GM18873 (cell line): ENCODE measurements around the gene FCHSD1.
A peak's percentile ranks its signal among the peaks of the same experiment; 100 is the strongest.

ENCODE experiments used
- ATAC-seq: cut with Tn5 transposase; IDR thresholded peaks from one replicate; pipeline ENCODE4 v1.9.1; 2021; ENCODE audit warnings: mild to moderate bottlenecking, moderate library complexity, moderate number of reproducible peaks; ENCODE audit not compliant: unreplicated experiment, low FRiP score

The FCHSD1 gene

DNA sequence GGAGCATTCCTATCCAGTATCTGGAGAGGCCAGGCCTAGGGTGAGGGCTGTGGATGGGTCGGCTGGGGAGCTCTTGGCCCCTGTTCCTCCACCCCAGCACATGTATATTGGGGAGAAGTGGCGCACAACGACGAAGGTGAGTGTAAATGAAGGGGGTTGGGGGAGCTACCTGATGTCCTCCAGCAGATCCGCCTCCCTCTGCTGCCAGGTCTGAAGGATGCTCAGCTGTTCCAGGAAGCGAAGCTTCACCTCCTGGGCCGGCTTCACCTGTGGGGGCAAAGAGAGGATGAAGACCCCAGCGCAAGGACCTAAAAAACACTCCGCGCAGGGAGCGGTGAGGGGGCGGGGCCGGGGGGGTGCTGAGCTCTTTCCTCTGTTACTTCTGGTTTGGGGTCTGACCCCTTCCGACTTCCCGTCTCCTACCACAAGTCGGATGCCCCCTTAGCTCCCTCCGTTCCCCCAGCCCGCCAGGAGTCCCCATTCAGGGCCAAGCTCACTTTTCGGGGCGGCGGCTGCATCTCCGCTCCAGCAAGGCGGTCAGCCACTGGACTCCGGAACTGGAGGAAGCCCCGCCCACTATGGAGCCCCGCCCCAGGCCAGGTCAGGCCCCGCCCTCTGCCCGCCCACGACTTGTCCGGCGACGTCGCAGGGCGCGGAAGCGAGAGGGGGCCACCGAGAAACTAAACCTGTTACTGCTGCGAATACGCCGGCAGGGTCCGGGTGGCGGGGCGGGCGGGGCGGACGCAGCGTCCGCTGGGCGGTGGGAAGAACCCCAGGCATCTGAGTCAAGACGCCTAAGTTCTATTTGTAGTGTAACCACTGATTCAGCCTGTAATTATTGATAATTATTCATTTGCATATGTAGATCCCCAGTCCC lies at the start of gene FCHSD1:
Gene FCHSD1 (minus strand): TSS at position 568 of the 877 bp plus-strand sequence. CDS start 50 bp downstream, at position 518.
- peak; percentile 85 for ATAC-seq

- ATAC-seq, result no peak
Observed at GRCh38 chr5:141697586-141697985, 46.4 kb upstream of the FCHSD1 start.

DNA sequence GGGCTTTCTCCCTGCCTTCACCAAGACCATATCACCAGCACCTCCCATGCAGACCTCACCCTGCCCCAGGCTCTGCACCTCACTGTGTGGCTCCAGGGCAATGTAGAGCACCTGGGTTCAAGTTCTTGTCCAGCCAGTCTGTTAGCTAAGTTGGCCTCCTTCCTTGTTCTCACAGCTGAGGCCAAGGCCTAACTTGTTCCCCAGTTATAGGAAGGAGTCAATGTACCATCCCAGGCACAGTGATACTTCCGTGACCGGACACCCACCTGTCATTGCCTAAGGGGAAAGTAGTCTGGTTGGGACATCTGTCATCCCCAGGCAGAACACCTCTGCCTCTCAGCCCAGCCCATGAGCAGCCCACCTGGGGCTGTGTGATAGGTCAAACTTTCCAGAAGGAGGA lies 45.2 kb upstream of the FCHSD1 start:
- ATAC-seq, result no peak

GRCh38 chr5:141695627-141696215 lies 44.5 kb upstream of the FCHSD1 start:
- ATAC-seq, result no peak

DNA sequence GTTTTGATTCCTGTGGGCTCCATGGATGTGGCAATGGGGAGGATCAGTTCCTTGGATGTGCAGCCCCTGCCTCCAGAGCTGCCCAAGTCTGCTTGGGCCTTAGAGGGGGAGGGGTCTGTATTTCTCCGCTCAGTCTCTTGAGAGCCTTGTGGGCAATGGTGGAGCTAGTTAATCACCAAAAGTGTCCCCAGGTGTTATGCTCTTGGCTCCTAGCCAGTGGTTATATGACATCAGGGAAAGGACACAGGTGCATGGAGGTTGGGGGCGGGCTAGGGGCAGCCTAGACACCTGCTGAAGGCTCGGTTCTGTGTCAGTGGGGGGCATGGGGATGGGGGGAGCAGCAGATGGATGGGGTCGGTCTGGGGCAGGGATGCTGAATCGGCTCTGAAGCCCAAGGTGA lies 43.3 kb upstream of the FCHSD1 start:
- no peak for ATAC-seq

- ATAC-seq, result no peak
Observed at GRCh38 chr5:141692919-141693725, 41.9 kb upstream of the FCHSD1 start.

DNA sequence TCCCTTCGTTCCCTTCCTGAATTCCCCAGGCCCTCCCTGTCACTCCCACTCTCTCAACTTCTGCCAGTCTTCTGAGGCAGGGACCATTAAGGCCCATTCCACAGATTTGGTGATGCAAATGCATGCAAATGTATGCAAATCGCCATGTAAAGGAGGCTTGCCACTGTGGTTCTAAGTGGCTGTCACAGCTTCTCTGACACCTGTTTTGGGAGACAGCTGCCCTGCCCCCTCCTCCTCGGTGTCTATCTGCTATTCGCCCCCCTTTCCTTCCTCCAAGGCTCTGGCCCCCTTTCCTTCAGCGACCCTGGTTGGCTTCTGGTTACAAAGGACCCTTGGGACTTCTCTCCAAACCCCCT lies 41.3 kb upstream of the FCHSD1 start:
- ATAC-seq, result no peak

DNA sequence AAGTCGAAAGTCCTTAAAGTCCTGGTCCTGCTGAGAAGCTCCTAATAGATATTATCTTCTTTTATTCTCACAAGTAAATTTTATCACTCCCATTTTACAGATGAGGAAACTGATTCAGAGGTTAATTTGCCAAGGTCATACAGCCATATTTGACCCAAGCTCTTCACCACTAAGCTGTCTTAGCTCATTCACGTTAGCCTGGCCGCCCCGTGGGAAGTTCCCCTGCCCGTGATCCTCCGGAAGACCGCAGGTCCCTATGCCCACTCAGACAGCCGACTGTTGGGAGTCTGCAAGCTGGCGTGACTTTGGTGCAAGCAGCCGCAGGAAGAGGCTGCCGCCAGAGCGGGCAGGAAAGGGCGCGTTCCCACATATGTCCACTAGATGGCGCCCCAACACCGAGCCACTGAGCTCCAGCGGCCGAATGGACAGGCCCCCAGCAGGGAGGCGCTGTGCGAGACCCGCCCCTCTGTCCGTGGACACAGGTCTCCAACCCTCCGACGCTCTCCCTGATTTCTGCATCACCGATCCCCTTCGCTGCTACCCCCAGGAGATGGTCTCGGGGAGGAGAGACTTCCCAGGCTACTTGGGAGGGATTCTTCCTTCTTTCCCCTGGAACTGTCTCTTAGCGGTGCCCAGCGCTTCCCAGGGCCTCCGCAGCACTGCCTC lies 40.8 kb upstream of the FCHSD1 start:
- ATAC-seq, result peak; percentile 75

DNA sequence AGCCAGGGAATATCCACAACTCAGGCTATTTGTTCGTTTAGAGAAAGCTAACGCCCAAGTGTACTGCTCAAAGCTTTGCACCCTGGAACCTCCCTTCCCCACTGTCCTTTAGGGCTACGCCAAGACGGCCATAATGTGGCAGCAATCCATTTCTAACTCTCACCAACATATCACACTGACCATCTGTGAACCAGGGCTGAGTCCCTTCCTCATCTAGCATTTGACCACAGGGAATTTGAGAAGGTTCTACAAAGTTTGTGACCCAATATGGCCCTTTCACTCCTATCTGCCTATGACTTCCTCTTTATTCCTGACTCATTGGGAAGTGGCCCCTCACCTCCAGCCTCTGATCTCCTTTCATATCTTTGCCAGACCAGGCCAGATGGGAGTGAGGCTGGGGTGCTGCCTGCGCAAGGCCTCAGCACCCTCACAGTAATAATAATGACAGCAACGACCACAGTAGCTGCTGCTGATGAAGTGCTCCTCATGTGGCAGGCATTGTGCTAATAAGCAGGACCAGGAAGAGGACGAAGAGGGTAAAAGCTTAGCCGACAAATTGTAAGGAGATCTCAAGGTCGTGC lies 40.2 kb upstream of the FCHSD1 start:
- ATAC-seq, result no peak

DNA sequence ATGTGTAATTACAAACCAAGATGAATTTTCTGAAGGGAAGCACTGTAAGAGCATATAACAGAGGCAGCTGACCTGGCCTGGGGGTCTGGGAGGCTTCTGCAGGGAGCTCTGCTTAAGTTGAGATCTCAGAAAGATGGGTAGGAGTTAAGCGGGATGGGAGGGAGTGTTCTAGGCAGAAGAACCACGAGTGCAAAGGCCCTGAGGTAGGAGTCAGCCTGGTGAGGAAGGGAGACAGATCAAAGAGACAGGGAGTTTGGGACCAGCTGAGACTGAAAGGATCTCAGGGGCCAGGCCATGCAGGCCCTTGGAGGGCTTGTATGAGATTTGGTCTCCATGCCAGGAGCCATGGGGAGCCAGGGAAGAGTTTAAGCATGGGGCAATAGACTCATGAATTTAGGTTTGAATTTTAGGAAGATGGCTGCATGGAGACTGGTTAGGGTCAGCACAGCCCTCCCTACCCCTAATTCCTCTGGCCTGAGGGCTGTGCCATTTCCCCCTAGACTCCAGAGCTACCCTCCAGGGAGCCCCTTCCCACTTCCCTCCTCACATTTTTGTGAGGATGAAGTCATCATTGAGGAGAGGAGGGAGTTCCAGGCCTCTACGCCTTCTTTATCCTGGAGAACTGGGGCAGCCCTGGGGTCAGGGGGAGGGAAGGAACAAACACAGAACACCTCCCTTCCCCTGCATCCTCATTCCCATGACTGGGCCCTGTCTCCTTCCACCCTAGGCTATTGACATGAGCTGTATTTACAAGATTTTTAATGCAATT lies 35.6 kb upstream of the FCHSD1 start:
- no peak for ATAC-seq

DNA sequence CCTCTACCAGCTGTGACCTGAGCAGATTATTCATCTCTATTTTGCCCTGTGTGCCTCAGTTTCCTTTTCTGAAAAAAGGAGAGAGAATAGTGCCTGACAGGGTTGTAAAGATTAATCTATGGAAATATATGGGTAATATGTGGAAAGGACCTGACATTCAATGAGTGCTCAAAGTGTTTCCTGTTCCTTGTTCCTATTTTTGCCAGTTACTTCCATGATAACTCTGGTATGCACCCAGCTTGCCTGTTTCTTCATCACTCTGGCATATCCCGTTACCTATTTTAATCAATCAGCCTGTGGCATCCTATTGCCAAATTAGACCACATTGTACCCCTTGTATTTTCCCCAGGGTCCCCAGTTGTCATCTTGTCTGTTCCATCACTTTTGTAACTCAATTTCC lies 34.4 kb upstream of the FCHSD1 start:
- no peak for ATAC-seq

- ATAC-seq, result no peak
Observed at GRCh38 chr5:141683596-141684141, 32.5 kb upstream of the FCHSD1 start.

- ATAC-seq, result no peak
Observed at GRCh38 chr5:141681695-141682641, 30.8 kb upstream of the FCHSD1 start, which contains the start of gene ARAP3. TSS of gene ARAP3 (minus strand) at chr5:141682230. CDS start at chr5:141680486, 1,744 bp downstream.

GRCh38 chr5:141681295-141681694 lies 30.1 kb upstream of the FCHSD1 start:
- ATAC-seq, result no peak

GRCh38 chr5:141680751-141681201 lies 29.6 kb upstream of the FCHSD1 start:
- no peak for ATAC-seq

DNA sequence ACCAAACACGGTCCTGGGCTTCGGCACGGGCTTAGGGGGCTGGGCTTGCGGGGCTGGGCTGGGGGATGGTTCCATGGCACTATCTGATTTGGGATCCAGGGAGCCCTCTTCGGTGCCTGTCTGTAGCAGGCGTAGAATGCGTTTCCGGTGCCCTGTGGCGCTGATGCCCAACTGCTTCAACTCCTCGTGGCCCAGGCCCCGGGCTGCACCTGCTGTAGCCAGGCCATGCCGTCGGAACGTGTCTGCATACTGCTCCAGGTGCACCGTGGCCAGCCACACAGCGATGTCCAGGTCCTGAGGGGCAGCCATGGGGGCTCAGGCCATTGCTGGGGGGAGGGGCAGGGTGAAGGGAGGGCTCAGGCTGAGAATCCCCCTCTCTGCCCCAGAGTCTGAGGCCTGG lies 29.0 kb upstream of the FCHSD1 start:
- ATAC-seq, result no peak

GRCh38 chr5:141677415-141677814 lies 26.2 kb upstream of the FCHSD1 start:
- no peak for ATAC-seq

DNA sequence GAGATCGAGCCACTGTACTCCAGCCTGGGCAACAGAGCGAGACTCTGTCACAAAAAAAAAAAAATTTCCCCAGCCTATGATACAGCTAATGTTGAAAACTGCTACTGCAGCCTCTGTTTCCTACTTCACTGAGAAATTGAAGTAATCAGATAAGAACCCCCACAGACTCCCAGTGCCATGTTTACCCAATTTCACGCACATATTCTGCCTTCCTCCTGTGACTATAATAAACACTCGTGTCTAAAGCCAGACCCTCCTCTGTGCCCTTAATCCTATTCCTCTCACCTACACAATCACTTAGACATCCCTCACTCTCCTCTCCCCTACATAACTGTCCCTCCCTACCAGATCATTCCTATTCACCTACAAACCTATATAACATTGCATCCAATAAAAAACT lies 24.5 kb upstream of the FCHSD1 start:
- ATAC-seq, result no peak
